ENCODE results near the gene IFNLR1. TPM values are rescaled to one million over a fixed set of nuclear protein-coding genes. Genes with fewer than 3 reads are reported as not detected.
"Not testable (repeated sequence)": the region's sequence is repeated elsewhere in the genome, so short reads cannot be mapped to it uniquely, and the experiment has no call there.

Gene IFNLR1
- total RNA-seq, result 2.3 TPM
- long read RNA-seq, partial matches to known transcripts, result 1 of 2 reads
- long read RNA-seq, other reads (novel, unspliced or antisense), result 1 of 2 reads

- intact Hi-C loops (cut with DNase I), result no loop called here
- DNase-seq (ENCODE audit: low spot score), result no peak
Measured at GRCh38 chr1:24186993-24187790, at the start of gene IFNLR1. Gene IFNLR1, minus strand, starts transcription at chr1:24187289. Its CDS starts 41 bp downstream, at chr1:24187248.

- intact Hi-C loops (cut with DNase I), result no loop called here
- DNase-seq (ENCODE audit: low spot score), result no peak
Measured at GRCh38 chr1:24235921-24236788, 49.1 kb upstream of the IFNLR1 start.

GRCh38 chr1:24233684-24234600 is 46.9 kb upstream of the IFNLR1 start:
- intact Hi-C loops (cut with DNase I), result no loop called here
- DNase-seq (ENCODE audit: low spot score), result no peak

- no peak for DNase-seq (ENCODE audit: low spot score)
- intact Hi-C loops (cut with DNase I), result no loop called here
Measured at GRCh38 chr1:24231701-24232100, 44.6 kb upstream of the IFNLR1 start.

- DNase-seq (ENCODE audit: low spot score), result no peak
- intact Hi-C loops (cut with DNase I), result no loop called here
Measured at GRCh38 chr1:24228311-24228710, 41.2 kb upstream of the IFNLR1 start.

- no peak for DNase-seq (ENCODE audit: low spot score)
- intact Hi-C loops (cut with DNase I), result no loop called here
Measured at GRCh38 chr1:24226749-24227148, 39.7 kb upstream of the IFNLR1 start.

GRCh38 chr1:24224761-24225160 is 37.7 kb upstream of the IFNLR1 start:
- DNase-seq (ENCODE audit: low spot score), result no peak
- intact Hi-C loops (cut with DNase I), result no loop called here

GRCh38 chr1:24224086-24224485 is 37.0 kb upstream of the IFNLR1 start:
- intact Hi-C loops (cut with DNase I), result no loop called here
- DNase-seq (ENCODE audit: low spot score), result no peak

- intact Hi-C loops (cut with DNase I), result no loop called here
- DNase-seq (ENCODE audit: low spot score), result no peak
Measured at GRCh38 chr1:24222793-24223192, 35.7 kb upstream of the IFNLR1 start.

GRCh38 chr1:24222008-24222605 is 35.0 kb upstream of the IFNLR1 start:
- no peak for DNase-seq (ENCODE audit: low spot score)
- intact Hi-C loops (cut with DNase I), result no loop called here

GRCh38 chr1:24221246-24221645 is 34.2 kb upstream of the IFNLR1 start:
- intact Hi-C loops (cut with DNase I), result no loop called here

GRCh38 chr1:24216276-24217074 is 29.4 kb upstream of the IFNLR1 start:
- no peak for DNase-seq (ENCODE audit: low spot score)
- intact Hi-C loops (cut with DNase I), result no loop called here

More at GRCh38 chr1:24221246-24221645, 34.2 kb upstream of the IFNLR1 start:
- no peak for DNase-seq (ENCODE audit: low spot score)

GRCh38 chr1:24215226-24215814 is 28.2 kb upstream of the IFNLR1 start:
- intact Hi-C loops (cut with DNase I), result no loop called here
- DNase-seq (ENCODE audit: low spot score), result no peak

GRCh38 chr1:24212376-24212775 is 25.3 kb upstream of the IFNLR1 start:
- intact Hi-C loops (cut with DNase I), result no loop called here
- no peak for DNase-seq (ENCODE audit: low spot score)

GRCh38 chr1:24210195-24210627 is 23.1 kb upstream of the IFNLR1 start:
- DNase-seq (ENCODE audit: low spot score), result no peak
- intact Hi-C loops (cut with DNase I), result no loop called here

- intact Hi-C loops (cut with DNase I), result no loop called here
- DNase-seq (ENCODE audit: low spot score), result no peak
Measured at GRCh38 chr1:24209097-24209496, 22.0 kb upstream of the IFNLR1 start.

GRCh38 chr1:24207709-24208108 is 20.6 kb upstream of the IFNLR1 start:
- intact Hi-C loops (cut with DNase I), result no loop called here
- no peak for DNase-seq (ENCODE audit: low spot score)

- intact Hi-C loops (cut with DNase I), result not testable (repeated sequence)
Measured at GRCh38 chr1:24207395-24207687, 20.3 kb upstream of the IFNLR1 start.

More at GRCh38 chr1:24207395-24207687, 20.3 kb upstream of the IFNLR1 start:
- DNase-seq (ENCODE audit: low spot score), result not testable (repeated sequence)
